Fibroblast of villous mesenchyme (primary cell): ENCODE results near the gene LTBP4. TPM values are rescaled to one million over a fixed set of nuclear protein-coding genes. Genes with fewer than 3 reads are reported as not detected.

Experiments used
- DNase-seq: peaks from one replicate; pipeline ENCODE4 v3.0.0-alpha.2; 2010; ENCODE audit warnings: low read depth
- H3K4me3 ChIP-seq: 2 replicates; pipeline ENCODE4 v1.5.1; 2011; ENCODE audit warnings: low read depth, mild to moderate bottlenecking, low read length
- total RNA-seq: library from RNA; depleted of rRNA; stranded (reverse); fragments of >200 nt; gene quantifications from 2 replicates; pipeline ENCODE4 v1.2.3, GENCODE V29; 2012
- TF ChIP-seq, protein P1 (sequence below): IDR thresholded peaks from 2 replicates; pipeline ENCODE4 v1.5.1; 2012; ENCODE audit warnings: low read depth, mild to moderate bottlenecking, low read length; ENCODE audit not compliant: insufficient read depth

LTBP4 gene
- total RNA-seq, 1 donor, result 21.2 TPM

GRCh38 chr19:40608240-40608621 is 7.1 kb downstream of the LTBP4 start:
- TF ChIP-seq, protein P1, sequence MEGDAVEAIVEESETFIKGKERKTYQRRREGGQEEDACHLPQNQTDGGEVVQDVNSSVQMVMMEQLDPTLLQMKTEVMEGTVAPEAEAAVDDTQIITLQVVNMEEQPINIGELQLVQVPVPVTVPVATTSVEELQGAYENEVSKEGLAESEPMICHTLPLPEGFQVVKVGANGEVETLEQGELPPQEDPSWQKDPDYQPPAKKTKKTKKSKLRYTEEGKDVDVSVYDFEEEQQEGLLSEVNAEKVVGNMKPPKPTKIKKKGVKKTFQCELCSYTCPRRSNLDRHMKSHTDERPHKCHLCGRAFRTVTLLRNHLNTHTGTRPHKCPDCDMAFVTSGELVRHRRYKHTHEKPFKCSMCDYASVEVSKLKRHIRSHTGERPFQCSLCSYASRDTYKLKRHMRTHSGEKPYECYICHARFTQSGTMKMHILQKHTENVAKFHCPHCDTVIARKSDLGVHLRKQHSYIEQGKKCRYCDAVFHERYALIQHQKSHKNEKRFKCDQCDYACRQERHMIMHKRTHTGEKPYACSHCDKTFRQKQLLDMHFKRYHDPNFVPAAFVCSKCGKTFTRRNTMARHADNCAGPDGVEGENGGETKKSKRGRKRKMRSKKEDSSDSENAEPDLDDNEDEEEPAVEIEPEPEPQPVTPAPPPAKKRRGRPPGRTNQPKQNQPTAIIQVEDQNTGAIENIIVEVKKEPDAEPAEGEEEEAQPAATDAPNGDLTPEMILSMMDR, result no peak
- DNase-seq, result no peak
- no peak overlapping the region for H3K4me3 ChIP-seq

- H3K4me3 ChIP-seq, result no peak overlapping the region
- DNase-seq, result no peak
- TF ChIP-seq, protein P1, result no peak
These were observed 7.8 kb downstream of the LTBP4 start for GRCh38 chr19:40608957-40609356.

DNA sequence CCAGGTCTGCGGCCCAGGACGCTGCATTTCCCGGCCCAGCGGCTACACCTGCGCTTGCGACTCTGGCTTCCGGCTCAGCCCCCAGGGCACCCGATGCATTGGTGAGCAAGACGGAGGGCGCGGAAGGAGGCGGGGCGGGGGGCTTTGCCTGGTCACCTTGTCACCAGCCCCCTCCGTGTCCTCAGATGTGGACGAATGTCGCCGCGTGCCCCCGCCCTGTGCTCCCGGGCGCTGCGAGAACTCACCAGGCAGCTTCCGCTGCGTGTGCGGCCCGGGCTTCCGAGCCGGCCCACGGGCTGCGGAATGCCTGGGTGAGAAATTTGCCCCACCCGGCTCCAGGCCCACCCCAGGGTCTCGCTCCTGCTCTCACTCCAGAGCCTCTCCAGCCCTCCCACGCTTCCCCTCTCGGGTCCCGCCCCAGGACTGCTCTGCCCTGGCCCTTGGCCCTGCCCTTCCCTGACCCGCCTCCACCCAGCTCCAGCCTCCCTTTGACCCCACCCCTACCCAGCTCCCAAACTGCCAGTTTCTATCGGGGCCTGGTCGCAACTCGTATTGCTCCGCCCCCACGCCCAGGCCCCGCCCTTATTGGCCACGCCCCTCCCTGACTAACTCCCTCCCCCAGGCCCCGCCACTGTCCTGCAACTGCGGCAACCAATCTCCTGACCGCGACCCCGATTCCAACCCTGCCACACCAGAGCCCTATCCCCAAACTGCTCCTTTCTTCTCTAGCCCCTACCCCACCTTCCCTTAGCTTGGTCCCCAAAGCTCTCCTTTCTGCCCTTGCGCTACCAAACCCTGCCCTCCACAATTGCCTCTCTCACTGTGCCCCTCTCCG is 8.6 kb downstream of the LTBP4 start:
- peak; percentile 84 for DNase-seq
- peak overlapping the region; percentile 52 for H3K4me3 ChIP-seq
- TF ChIP-seq, protein P1, result no peak

GRCh38 chr19:40610396-40611064 is 9.4 kb downstream of the LTBP4 start:
- H3K4me3 ChIP-seq, result peak overlapping the region; percentile 21
- TF ChIP-seq, protein P1, result no peak
- DNase-seq, result no peak

DNA sequence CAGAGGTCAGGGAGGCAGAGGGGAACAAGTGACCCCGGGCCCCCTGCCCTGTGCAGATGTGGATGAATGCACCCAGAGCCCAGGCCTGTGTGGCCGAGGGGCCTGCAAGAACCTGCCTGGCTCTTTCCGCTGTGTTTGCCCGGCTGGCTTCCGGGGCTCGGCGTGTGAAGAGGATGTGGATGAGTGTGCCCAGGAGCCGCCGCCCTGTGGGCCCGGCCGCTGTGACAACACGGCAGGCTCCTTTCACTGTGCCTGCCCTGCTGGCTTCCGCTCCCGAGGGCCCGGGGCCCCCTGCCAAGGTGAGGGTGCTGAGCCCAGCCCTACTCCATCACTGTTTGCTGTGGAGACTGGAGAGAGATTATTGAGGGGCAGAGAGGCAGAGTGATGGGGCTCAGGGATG is 9.9 kb downstream of the LTBP4 start:
- TF ChIP-seq, protein P1, result no peak
- no peak for DNase-seq
- H3K4me3 ChIP-seq, result no peak overlapping the region

DNA sequence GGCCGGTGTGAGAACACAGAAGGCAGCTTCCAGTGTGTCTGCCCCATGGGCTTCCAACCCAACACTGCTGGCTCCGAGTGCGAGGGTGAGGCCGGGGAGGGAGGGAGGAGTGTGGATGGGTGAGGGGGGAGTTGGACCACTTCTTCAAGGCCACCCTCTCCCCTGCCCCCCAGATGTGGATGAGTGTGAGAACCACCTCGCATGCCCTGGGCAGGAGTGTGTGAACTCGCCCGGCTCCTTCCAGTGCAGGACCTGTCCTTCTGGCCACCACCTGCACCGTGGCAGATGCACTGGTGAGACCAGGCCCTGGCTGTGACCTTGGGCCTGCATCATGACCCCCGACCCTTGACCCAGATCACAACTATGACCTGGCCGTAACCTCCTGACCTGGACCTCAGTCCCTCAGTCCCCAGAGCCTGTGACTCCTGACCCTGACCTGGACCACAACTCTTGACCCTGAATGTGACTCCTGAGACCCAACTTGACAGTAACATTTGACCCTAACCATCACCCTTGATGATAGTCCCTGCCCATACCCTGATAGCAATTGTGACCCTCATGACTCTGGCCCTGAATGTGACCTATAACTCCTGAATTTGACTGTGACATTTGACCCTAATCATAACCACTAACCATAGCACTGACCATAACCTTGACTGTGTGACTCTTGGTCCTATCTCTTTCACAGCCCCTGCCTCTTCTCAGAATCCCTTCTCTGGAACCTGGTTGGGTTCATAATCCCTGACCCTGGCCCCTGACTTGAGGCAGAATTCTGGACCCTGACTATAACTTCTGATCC is 10.9 kb downstream of the LTBP4 start:
- DNase-seq, result no peak
- TF ChIP-seq, protein P1, result no peak
- no peak overlapping the region for H3K4me3 ChIP-seq
